GM13977 (cell line): ENCODE results near the gene LARP4.
"Not testable (repeated sequence)": the region's sequence is repeated elsewhere in the genome, so short reads cannot be mapped to it uniquely, and the experiment has no call there.

Experiments
- DNase-seq: peaks from one replicate; pipeline ENCODE4 v3.0.0; 2012; ENCODE audit warnings: low spot score
- CTCF ChIP-seq: IDR thresholded peaks from 2 replicates; pipeline ENCODE4 v1.5.1; 2012; ENCODE audit warnings: mild to moderate bottlenecking, control low read depth; ENCODE audit not compliant: insufficient read depth; ENCODE audit errors: extremely low read depth, missing control alignments
- in situ Hi-C: fragments of 300-500 bp; cut with MboI; formaldehyde crosslinking; loops from one replicate; pipeline ENCODE4 v1.12.0; 2022; ENCODE audit warnings: low sequenced_read_pairs, low pct_unique_long_range_greater_than_20kb, mixed read lengths, inconsistent platforms; ENCODE audit not compliant: unreplicated experiment

The LARP4 gene

GRCh38 chr12:50387487-50387886, 13.2 kb upstream of the LARP4 start:
- DNase-seq: no peak
- in situ Hi-C loops: no loop called here
- TF ChIP-seq CTCF: no peak

- no peak for DNase-seq
These were observed 12.7 kb upstream of the LARP4 start for GRCh38 chr12:50387972-50388478.

GRCh38 chr12:50388793-50389192, 11.9 kb upstream of the LARP4 start:
- DNase-seq, in situ Hi-C loops: not testable (repeated sequence)

More at GRCh38 chr12:50387972-50388478, 12.7 kb upstream of the LARP4 start:
- TF ChIP-seq CTCF: no peak
- in situ Hi-C loops: no loop called here

- TF ChIP-seq CTCF: no peak
- in situ Hi-C loops: no loop called here
- DNase-seq: no peak
These were observed 10.4 kb upstream of the LARP4 start for GRCh38 chr12:50390316-50390741.

GRCh38 chr12:50394469-50395029, 6.1 kb upstream of the LARP4 start:
- in situ Hi-C loops: no loop called here
- TF ChIP-seq CTCF: no peak
- no peak for DNase-seq

- in situ Hi-C loops: no loop called here
- no peak for TF ChIP-seq CTCF
- no peak for DNase-seq
These were observed 3.5 kb upstream of the LARP4 start for GRCh38 chr12:50397117-50397650.

GRCh38 chr12:50398931-50399330, 1.8 kb upstream of the LARP4 start:
- in situ Hi-C loops: no loop called here
- no peak for DNase-seq
- TF ChIP-seq CTCF: no peak
